ENCODE data around the gene MRLN.
"Not testable (repeated sequence)": the region's sequence is repeated elsewhere in the genome, so short reads cannot be mapped to it uniquely, and the experiment has no call there.

MRLN gene

GRCh38 chr10:59753267-59753666, at the start of gene MRLN:
MRLN (minus strand) TSS chr10:59753455.
- FAIRE-seq (peak; percentile 95), DNase-seq (ENCODE audit: insufficient read length, low spot score) (peak; percentile 37)
- no peak for TF ChIP-seq CTCF (IDR thresholded peaks at IDR 0.05; ENCODE audit: insufficient read depth, missing control alignments)

DNA sequence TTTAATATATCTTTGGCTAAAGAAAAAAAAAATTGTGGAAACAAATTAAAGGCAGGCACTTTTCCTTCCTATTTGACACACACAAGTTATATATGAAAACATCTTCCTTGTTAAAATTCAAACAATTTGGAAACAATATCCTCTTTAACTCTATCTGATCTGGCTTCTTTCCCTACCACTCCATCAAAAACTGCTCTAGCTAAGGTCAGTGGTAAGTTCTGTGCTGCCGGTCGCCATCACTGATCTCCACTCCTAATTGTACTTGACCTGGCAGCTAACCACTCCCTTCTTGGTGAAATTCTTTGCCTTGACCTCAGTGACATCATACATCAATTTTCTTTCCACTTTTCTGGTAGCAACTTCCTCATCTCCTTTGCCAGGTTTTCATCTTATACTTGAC, 47.9 kb upstream of the MRLN start:
- DNase-seq (ENCODE audit: insufficient read length, low spot score), result no peak
- FAIRE-seq, result no peak
- TF ChIP-seq CTCF (IDR thresholded peaks at IDR 0.05; ENCODE audit: insufficient read depth, missing control alignments), result no peak

DNA sequence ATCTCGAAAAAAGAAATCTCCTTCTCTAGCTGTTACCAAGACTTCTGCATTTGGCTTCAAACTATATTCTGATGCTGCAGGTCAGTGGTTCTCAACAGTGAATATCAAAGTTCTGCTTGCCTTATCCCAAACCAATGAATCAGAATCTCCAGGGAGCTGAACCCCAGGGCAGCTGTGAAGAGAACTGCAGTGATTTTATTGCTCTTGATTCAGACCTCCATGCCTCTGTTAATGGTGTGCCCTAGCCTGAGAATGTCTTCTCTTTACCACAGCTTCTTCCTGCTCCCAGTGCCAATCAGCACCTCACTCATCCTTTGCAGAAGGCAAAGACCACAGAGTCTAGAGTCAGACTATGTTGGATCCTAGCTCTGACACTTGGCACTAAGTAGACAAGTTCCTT, 46.2 kb upstream of the MRLN start:
- no peak for TF ChIP-seq CTCF (IDR thresholded peaks at IDR 0.05; ENCODE audit: insufficient read depth, missing control alignments)
- no peak for FAIRE-seq

GRCh38 chr10:59793919-59794318, 40.7 kb upstream of the MRLN start:
- DNase-seq (ENCODE audit: insufficient read length, low spot score), result no peak
- no peak for TF ChIP-seq CTCF (IDR thresholded peaks at IDR 0.05; ENCODE audit: insufficient read depth, missing control alignments)

More for the DNA sequence above, 46.2 kb upstream of the MRLN start:
- DNase-seq (ENCODE audit: insufficient read length, low spot score), result no peak

DNA sequence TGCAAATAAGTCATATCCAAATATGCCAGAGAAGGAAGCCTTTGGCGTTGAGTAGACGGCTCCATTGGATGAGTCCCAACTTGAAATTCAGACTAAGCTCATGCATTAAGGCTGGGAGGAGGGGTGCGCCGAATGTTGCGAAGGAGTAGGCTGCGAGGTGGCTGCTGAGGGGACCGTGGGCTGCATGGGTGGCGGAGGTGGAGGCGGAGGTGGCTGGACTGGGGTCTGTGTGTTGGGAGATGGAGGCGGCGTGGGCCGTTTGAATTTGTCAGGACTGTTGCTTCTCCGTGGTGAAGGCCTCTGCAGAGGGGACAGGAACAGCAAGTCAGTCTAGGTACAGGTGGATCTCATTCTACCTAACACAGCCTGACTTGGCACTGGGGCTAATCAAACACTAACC, 39.6 kb upstream of the MRLN start:
- FAIRE-seq (no peak), DNase-seq (ENCODE audit: insufficient read length, low spot score) (no peak)
- TF ChIP-seq CTCF (IDR thresholded peaks at IDR 0.05; ENCODE audit: insufficient read depth, missing control alignments), result no peak

More at GRCh38 chr10:59793919-59794318, 40.7 kb upstream of the MRLN start:
- no peak for FAIRE-seq

- FAIRE-seq (no peak), DNase-seq (ENCODE audit: insufficient read length, low spot score) (no peak)
- TF ChIP-seq CTCF (IDR thresholded peaks at IDR 0.05; ENCODE audit: insufficient read depth, missing control alignments), result no peak
Observed at GRCh38 chr10:59791601-59792000, 38.3 kb upstream of the MRLN start.

- DNase-seq (ENCODE audit: insufficient read length, low spot score), result not testable (repeated sequence)
- FAIRE-seq, result peak; percentile 89
Observed at GRCh38 chr10:59790080-59790479, 36.8 kb upstream of the MRLN start.

DNA sequence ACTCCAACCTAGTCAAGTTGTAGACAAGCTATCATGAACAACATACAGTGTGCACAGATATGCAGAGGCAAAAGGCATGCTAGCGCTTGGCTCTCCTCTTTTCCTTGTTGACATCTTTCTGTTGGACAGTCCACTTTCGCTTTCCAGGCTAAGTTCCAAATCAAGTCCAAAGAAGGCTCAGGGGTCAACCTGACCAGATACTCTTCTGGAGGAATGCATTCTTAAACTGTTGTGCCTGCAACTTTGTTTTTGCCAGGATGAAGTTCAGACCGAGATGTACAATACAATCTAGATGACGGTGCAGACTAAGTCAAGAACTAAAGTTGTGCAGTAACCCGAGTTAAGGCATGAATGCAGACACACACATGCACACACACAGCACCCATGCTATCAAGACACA, 35.7 kb upstream of the MRLN start:
- DNase-seq (ENCODE audit: insufficient read length, low spot score); FAIRE-seq: not testable (repeated sequence)

GRCh38 chr10:59787032-59787431, 33.8 kb upstream of the MRLN start:
- not testable (repeated sequence) for DNase-seq (ENCODE audit: insufficient read length, low spot score); FAIRE-seq

- not testable (repeated sequence) for FAIRE-seq; DNase-seq (ENCODE audit: insufficient read length, low spot score)
Observed at GRCh38 chr10:59785476-59785875, 32.2 kb upstream of the MRLN start.
